ENCODE results near the gene SEL1L3. TPM values are rescaled to one million over a fixed set of nuclear protein-coding genes. Genes with fewer than 3 reads are reported as not detected.

The SEL1L3 gene
- total RNA-seq, 1 experiment from 2014 or later, result 48.3 TPM

GRCh38 chr4:25873632-25874129 lies 10.9 kb upstream of the SEL1L3 start:
- H3K9me3 Mint-ChIP-seq, result no peaks in the 10 kb centered on the region
- H3K4me3 Mint-ChIP-seq, result no peak overlapping the region
- TF ChIP-seq CTCF (conservative IDR thresholded peaks at IDR 0.05), result no peak
- H3K27ac Mint-ChIP-seq, result no peak overlapping the region
- WGBS (ENCODE audit: extremely low coverage, insufficient read length, low lambda C conversion rate), result no CpG with 5 or more reads among the region's 7 CpGs
- H2BK12ac ChIP-seq (ENCODE audit: insufficient read length, low read depth, low read length), result no peak overlapping the region
- no peak overlapping the region for H2AK5ac ChIP-seq (ENCODE audit: insufficient read length, low read length)
- no peaks in the 10 kb centered on the region for H3K27me3 ChIP-seq (ENCODE audit: insufficient read depth, low read length)
- DNase-seq, result no peak
- H4K20me1 ChIP-seq (ENCODE audit: control insufficient read depth, insufficient read depth, insufficient read length), result no peaks in the 10 kb centered on the region
- no peaks in the 10 kb centered on the region for H3K9me3 ChIP-seq (ENCODE audit: control insufficient read depth, low read depth, low read length)
- H4K8ac ChIP-seq (replicated peaks; ENCODE audit: insufficient read length, low read depth, low read length), result no peak overlapping the region
- H3T11ph ChIP-seq (ENCODE audit: low read length), result no peak overlapping the region
- no peaks in the 10 kb centered on the region; the same call in 1 of the 2 replicates for H3K27me3 Mint-ChIP-seq (ENCODE audit: low read depth)
- H3K79me1 ChIP-seq (ENCODE audit: insufficient read depth, low read depth, low read length, poor library complexity, severe bottlenecking), result no peaks in the 10 kb centered on the region
- H4K5ac ChIP-seq (ENCODE audit: insufficient read length, low read depth, low read length), result no peak overlapping the region
- H2BK5ac ChIP-seq (ENCODE audit: insufficient read length, low read length), result no peak overlapping the region
- no peak overlapping the region for H3K4ac ChIP-seq (ENCODE audit: low read depth, low read length)
- H3K27ac ChIP-seq (ENCODE audit: insufficient read length, low read depth, low read length), result no peak overlapping the region
- H3K4me1 ChIP-seq (ENCODE audit: insufficient read depth, low read length), result no peaks in the 10 kb centered on the region
- H3K23ac ChIP-seq (ENCODE audit: insufficient read length, low read depth, low read length), result no peak overlapping the region
- no peak overlapping the region for H2BK15ac ChIP-seq (ENCODE audit: low read depth, low read length)
- H3K4me2 ChIP-seq (ENCODE audit: insufficient read depth, insufficient read length, low read length), result no peak overlapping the region
- H3K79me2 ChIP-seq (ENCODE audit: insufficient read depth, low read length), result no peaks in the 10 kb centered on the region
- H3K23me2 ChIP-seq (ENCODE audit: insufficient read length, low read depth, low read length, poor library complexity, severe bottlenecking), result no peaks in the 10 kb centered on the region
- H3K14ac ChIP-seq (ENCODE audit: insufficient read depth, low read length), result no peak overlapping the region
- no peak overlapping the region for H4K91ac ChIP-seq (ENCODE audit: insufficient read length, low read depth, low read length)
- no peak overlapping the region for H3K56ac ChIP-seq (ENCODE audit: insufficient read length, low read depth, low read length)
- H2AFZ ChIP-seq (ENCODE audit: low read length), result no peak overlapping the region
- no peak overlapping the region for H2BK120ac ChIP-seq (ENCODE audit: low read depth, low read length, poor library complexity, severe bottlenecking)
- peaks cover 0 to 6% of the 10 kb centered on the region in 2 experiments; a peak in 3 of 4 replicates for H3K4me1 Mint-ChIP-seq
- H2BK20ac ChIP-seq (ENCODE audit: low read depth, low read length, poor library complexity, severe bottlenecking), result no peak overlapping the region
- H3K18ac ChIP-seq (ENCODE audit: insufficient read length, low read depth, low read length), result no peak overlapping the region
- no peak overlapping the region for H3K9ac ChIP-seq (ENCODE audit: extremely low read depth, insufficient read length, low read length)
- no peaks in the 10 kb centered on the region for H3K36me3 Mint-ChIP-seq (ENCODE audit: insufficient read depth in 1 of 3, low read depth in 3 of 3)

All from H9 (cell line).